WTC11 (cell line): ENCODE measurements around the gene MAP4K1. TPM values are rescaled to one million over a fixed set of nuclear protein-coding genes. Genes with fewer than 3 reads are reported as not detected.

Experiments
- ATAC-seq: fragments of 200-7000 bp; cut with Tn5 transposase; 2 replicates; pipeline ENCODE4 v1.10.0; 2021; ENCODE audit warnings: mild to moderate bottlenecking, moderate library complexity
- CTCF ChIA-PET: fragments of 300-600 bp; sonication (Branson Sonifier 250); formaldehyde crosslinking; loops from one replicate; lab custom pipeline; 2021; ENCODE audit warnings: antibody characterized with exemption; lab: Charles Lee
- POLR2A ChIA-PET: fragments of 350-600 bp; sonication (Branson Sonifier 250); formaldehyde crosslinking; loops from one replicate; lab custom pipeline; 2021; ENCODE audit warnings: antibody characterized with exemption; lab: Charles Lee
- DNase-seq: peaks from one replicate; pipeline ENCODE4 v3.0.0; 2021; ENCODE audit warnings: low spot score
- H3K27ac Mint-ChIP-seq: 2 replicates; pipeline ENCODE4 v1.8.0; 2021; ENCODE audit warnings: mixed read lengths
- H3K27me3 Mint-ChIP-seq: 2 replicates; pipeline ENCODE4 v1.8.0; 2021; ENCODE audit warnings: low read depth, mild to moderate bottlenecking, moderate library complexity, mixed read lengths
- H3K36me3 Mint-ChIP-seq: 2 replicates; pipeline ENCODE4 v1.8.0; 2021; ENCODE audit warnings: mixed read lengths
- H3K4me1 Mint-ChIP-seq: 2 replicates; pipeline ENCODE4 v1.8.0; 2022; ENCODE audit warnings: mixed read lengths
- H3K4me3 Mint-ChIP-seq: 2 replicates; pipeline ENCODE4 v1.8.0; 2021; ENCODE audit warnings: mild to moderate bottlenecking, moderate library complexity, mixed read lengths
- H3K9me3 Mint-ChIP-seq: 2 replicates; pipeline ENCODE4 v1.8.0; 2021; ENCODE audit warnings: mixed read lengths
- CREM ChIP-seq: sonication (generic); formaldehyde crosslinking; IDR thresholded peaks from 2 replicates; pipeline ENCODE4 v1.8.1; 2022; ENCODE audit warnings: mild to moderate bottlenecking, missing genetic modification reagents, moderate library complexity
- FOXJ3 ChIP-seq: sonication (generic); formaldehyde crosslinking; IDR thresholded peaks from 2 replicates; pipeline ENCODE4 v1.9.0; 2021; ENCODE audit warnings: missing genetic modification reagents, mild to moderate bottlenecking, borderline replicate concordance
- NR2C2 ChIP-seq: sonication (generic); formaldehyde crosslinking; IDR thresholded peaks from 2 replicates; pipeline ENCODE4 v1.8.0; 2022; ENCODE audit warnings: mild to moderate bottlenecking, missing genetic modification reagents
- RELA ChIP-seq: sonication (generic); formaldehyde crosslinking; IDR thresholded peaks from 2 replicates; pipeline ENCODE4 v1.8.1; 2022; ENCODE audit warnings: missing genetic modification reagents, mild to moderate bottlenecking, borderline replicate concordance
- RORB ChIP-seq: fragments of 250-450 bp; sonication (Bioruptor Pico); IDR thresholded peaks from 2 replicates; pipeline ENCODE4 v1.9.0; 2021; ENCODE audit warnings: mild to moderate bottlenecking
- TCF7 ChIP-seq: sonication (generic); formaldehyde crosslinking; IDR thresholded peaks from 2 replicates; pipeline ENCODE4 v1.8.0; 2022; ENCODE audit warnings: mild to moderate bottlenecking, low read depth, missing genetic modification reagents, moderate library complexity
- ZNF416 ChIP-seq: fragments of 250-450 bp; sonication (Bioruptor Pico); IDR thresholded peaks from 2 replicates; pipeline ENCODE4 v1.9.0; 2021; ENCODE audit warnings: mild to moderate bottlenecking, inconsistent platforms
- total RNA-seq: library from RNA; stranded (reverse); gene quantifications from 3 replicates; pipeline ENCODE4 v1.2.3, GENCODE V29; 2021
- TF ChIP-seq, protein P1 (sequence below): sonication (generic); formaldehyde crosslinking; IDR thresholded peaks from 2 replicates; pipeline ENCODE4 v1.8.0; 2022; ENCODE audit warnings: mild to moderate bottlenecking, missing genetic modification reagents
- TF ChIP-seq, protein P2 (sequence below): fragments of 200-600 bp; IDR thresholded peaks from 2 replicates; pipeline ENCODE4 v1.8.0; 2022; ENCODE audit warnings: antibody characterized with exemption
- TF ChIP-seq, protein P3 (sequence below): sonication (generic); formaldehyde crosslinking; IDR thresholded peaks from 2 replicates; pipeline ENCODE4 v1.8.0; 2023; ENCODE audit warnings: mild to moderate bottlenecking, missing genetic modification reagents
- TF ChIP-seq, protein P4 (sequence below): sonication (generic); formaldehyde crosslinking; IDR thresholded peaks from 2 replicates; pipeline ENCODE4 v1.8.1; 2022; ENCODE audit warnings: missing genetic modification reagents, borderline replicate concordance
- TF ChIP-seq, protein P5 (sequence below): fragments of 250-450 bp; sonication (Bioruptor Pico); IDR thresholded peaks from 2 replicates; pipeline ENCODE4 v2.1.2; 2022; ENCODE audit warnings: mild to moderate bottlenecking, moderate library complexity

MAP4K1 gene
- total RNA-seq, 1 experiment from 2014 or later: 14.0 TPM

DNA sequence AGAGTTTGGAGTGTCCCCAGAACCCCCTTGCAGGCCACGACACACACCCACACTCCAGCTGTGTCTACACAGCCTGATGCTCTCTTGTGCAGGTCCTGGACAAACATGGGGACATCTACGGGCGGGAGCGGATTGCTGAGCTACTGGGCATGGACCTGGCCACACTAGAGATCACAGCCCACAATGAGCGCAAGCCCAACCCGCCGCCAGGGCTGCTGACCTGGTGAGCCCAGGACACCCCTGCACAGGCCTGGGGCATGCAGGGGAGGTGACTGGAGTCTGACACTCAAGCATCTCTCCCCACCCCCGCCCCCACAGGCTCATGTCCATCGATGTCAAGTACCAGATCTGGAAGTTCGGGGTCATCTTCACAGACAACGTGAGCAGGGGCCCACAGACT, 39.9 kb downstream of the MAP4K1 start:
- no peaks in the 10 kb centered on the region for H3K4me1 Mint-ChIP-seq
- CTCF ChIA-PET: no interaction called here
- TF ChIP-seq ZNF416: no peak
- TF ChIP-seq FOXJ3 (CRISPR knock-in tag): no peak
- TF ChIP-seq RORB (CRISPR knock-in tag): no peak
- TF ChIP-seq RELA (CRISPR knock-in tag): no peak
- TF ChIP-seq, all 79 proteins: peak for 0
- Mint-ChIP-seq H3K27me3 (no peaks in the 10 kb centered on the region), H3K9me3 (no peaks in the 10 kb centered on the region), H3K27ac (no peak overlapping the region), H3K4me3 (no peak overlapping the region), H3K36me3 (peaks cover 4% of the 10 kb centered on the region; the same call in 1 of the 2 replicates)
- ATAC-seq (no peak), DNase-seq (no peak)
- POLR2A ChIA-PET: no interaction called here

DNA sequence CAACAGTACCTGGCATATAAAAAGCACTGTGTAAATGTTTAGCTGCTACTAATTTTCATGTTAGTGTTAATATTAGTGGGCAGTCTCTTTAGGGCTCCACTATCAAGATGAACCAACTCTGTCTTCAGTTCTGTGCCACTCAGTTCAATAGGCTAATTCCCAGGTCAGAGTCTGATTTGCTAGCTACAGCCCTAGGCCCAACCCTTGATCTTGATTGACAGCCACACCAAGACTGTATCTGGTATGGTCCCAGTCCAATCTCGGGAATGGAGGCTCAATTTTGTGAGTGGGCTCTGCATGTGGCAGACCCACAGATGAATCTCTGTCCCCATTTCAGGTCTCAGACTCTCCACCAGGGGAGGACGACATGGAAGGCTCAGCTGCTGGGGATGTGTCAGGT, 46.1 kb downstream of the MAP4K1 start:
- ChIA-PET POLR2A (no interaction called here), CTCF (interaction anchor here (0.5 kb wide), 1 partner anchor 154 kb away, joined by 4 read pairs; no protein-coding TSS in a partner anchor)
- DNase-seq: no peak
- peak; percentile 32; the same call in 1 of the 2 replicates for ATAC-seq
- Mint-ChIP-seq H3K27me3 (no peaks in the 10 kb centered on the region), H3K4me3 (no peak overlapping the region), H3K36me3 (no peaks in the 10 kb centered on the region), H3K9me3 (no peaks in the 10 kb centered on the region), H3K27ac (no peak overlapping the region), H3K4me1 (no peaks in the 10 kb centered on the region)
- TF ChIP-seq TCF7 (CRISPR knock-in tag) (no peak), NR2C2 (CRISPR knock-in tag) (no peak), CREM (CRISPR knock-in tag) (no peak), RELA (CRISPR knock-in tag) (no peak)
- TF ChIP-seq, protein P1, sequence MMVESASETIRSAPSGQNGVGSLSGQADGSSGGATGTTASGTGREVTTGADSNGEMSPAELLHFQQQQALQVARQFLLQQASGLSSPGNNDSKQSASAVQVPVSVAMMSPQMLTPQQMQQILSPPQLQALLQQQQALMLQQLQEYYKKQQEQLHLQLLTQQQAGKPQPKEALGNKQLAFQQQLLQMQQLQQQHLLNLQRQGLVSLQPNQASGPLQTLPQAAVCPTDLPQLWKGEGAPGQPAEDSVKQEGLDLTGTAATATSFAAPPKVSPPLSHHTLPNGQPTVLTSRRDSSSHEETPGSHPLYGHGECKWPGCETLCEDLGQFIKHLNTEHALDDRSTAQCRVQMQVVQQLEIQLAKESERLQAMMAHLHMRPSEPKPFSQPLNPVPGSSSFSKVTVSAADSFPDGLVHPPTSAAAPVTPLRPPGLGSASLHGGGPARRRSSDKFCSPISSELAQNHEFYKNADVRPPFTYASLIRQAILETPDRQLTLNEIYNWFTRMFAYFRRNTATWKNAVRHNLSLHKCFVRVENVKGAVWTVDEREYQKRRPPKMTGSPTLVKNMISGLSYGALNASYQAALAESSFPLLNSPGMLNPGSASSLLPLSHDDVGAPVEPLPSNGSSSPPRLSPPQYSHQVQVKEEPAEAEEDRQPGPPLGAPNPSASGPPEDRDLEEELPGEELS: no peak
- TF ChIP-seq, protein P2, sequence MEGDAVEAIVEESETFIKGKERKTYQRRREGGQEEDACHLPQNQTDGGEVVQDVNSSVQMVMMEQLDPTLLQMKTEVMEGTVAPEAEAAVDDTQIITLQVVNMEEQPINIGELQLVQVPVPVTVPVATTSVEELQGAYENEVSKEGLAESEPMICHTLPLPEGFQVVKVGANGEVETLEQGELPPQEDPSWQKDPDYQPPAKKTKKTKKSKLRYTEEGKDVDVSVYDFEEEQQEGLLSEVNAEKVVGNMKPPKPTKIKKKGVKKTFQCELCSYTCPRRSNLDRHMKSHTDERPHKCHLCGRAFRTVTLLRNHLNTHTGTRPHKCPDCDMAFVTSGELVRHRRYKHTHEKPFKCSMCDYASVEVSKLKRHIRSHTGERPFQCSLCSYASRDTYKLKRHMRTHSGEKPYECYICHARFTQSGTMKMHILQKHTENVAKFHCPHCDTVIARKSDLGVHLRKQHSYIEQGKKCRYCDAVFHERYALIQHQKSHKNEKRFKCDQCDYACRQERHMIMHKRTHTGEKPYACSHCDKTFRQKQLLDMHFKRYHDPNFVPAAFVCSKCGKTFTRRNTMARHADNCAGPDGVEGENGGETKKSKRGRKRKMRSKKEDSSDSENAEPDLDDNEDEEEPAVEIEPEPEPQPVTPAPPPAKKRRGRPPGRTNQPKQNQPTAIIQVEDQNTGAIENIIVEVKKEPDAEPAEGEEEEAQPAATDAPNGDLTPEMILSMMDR: no peak
- TF ChIP-seq, protein P3, sequence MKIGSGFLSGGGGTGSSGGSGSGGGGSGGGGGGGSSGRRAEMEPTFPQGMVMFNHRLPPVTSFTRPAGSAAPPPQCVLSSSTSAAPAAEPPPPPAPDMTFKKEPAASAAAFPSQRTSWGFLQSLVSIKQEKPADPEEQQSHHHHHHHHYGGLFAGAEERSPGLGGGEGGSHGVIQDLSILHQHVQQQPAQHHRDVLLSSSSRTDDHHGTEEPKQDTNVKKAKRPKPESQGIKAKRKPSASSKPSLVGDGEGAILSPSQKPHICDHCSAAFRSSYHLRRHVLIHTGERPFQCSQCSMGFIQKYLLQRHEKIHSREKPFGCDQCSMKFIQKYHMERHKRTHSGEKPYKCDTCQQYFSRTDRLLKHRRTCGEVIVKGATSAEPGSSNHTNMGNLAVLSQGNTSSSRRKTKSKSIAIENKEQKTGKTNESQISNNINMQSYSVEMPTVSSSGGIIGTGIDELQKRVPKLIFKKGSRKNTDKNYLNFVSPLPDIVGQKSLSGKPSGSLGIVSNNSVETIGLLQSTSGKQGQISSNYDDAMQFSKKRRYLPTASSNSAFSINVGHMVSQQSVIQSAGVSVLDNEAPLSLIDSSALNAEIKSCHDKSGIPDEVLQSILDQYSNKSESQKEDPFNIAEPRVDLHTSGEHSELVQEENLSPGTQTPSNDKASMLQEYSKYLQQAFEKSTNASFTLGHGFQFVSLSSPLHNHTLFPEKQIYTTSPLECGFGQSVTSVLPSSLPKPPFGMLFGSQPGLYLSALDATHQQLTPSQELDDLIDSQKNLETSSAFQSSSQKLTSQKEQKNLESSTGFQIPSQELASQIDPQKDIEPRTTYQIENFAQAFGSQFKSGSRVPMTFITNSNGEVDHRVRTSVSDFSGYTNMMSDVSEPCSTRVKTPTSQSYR (CRISPR knock-in tag): no peak
- TF ChIP-seq, protein P4, sequence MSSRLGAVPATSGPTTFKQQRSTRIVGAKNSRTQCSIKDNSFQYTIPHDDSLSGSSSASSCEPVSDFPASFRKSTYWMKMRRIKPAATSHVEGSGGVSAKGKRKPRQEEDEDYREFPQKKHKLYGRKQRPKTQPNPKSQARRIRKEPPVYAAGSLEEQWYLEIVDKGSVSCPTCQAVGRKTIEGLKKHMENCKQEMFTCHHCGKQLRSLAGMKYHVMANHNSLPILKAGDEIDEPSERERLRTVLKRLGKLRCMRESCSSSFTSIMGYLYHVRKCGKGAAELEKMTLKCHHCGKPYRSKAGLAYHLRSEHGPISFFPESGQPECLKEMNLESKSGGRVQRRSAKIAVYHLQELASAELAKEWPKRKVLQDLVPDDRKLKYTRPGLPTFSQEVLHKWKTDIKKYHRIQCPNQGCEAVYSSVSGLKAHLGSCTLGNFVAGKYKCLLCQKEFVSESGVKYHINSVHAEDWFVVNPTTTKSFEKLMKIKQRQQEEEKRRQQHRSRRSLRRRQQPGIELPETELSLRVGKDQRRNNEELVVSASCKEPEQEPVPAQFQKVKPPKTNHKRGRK: no peak
- TF ChIP-seq, protein P5, sequence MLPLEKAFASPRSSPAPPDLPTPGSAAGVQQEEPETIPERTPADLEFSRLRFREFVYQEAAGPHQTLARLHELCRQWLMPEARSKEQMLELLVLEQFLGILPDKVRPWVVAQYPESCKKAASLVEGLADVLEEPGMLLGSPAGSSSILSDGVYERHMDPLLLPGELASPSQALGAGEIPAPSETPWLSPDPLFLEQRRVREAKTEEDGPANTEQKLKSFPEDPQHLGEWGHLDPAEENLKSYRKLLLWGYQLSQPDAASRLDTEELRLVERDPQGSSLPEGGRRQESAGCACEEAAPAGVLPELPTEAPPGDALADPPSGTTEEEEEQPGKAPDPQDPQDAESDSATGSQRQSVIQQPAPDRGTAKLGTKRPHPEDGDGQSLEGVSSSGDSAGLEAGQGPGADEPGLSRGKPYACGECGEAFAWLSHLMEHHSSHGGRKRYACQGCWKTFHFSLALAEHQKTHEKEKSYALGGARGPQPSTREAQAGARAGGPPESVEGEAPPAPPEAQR (CRISPR knock-in tag): no peak
